Amniotic epithelial cell (primary cell): ENCODE measurements around the gene RAB34.

ENCODE experiments used
- DNase-seq: peaks from one replicate; pipeline ENCODE4 v3.0.0-alpha.2; 2010; ENCODE audit warnings: low read depth

The RAB34 gene

DNA sequence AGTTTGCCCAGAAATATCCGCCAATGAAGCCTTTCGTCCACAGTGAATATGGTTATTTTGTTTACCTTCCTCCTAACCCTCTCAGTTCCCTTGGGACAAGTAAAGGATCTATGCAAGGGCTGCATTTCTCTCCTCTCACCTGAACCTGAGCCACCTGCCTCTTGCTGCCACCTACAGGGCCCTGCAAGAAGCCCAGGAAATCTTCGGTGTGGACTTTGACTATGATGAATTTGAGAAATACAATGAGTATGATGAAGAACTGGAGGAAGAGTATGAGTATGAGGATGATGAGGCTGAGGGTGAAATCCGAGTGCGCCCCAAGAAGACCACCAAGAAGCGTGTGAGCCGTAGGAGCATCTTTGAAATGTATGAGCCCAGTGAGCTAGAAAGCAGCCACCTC lies 41.7 kb downstream of the RAB34 start:
- DNase-seq, result no peak

DNA sequence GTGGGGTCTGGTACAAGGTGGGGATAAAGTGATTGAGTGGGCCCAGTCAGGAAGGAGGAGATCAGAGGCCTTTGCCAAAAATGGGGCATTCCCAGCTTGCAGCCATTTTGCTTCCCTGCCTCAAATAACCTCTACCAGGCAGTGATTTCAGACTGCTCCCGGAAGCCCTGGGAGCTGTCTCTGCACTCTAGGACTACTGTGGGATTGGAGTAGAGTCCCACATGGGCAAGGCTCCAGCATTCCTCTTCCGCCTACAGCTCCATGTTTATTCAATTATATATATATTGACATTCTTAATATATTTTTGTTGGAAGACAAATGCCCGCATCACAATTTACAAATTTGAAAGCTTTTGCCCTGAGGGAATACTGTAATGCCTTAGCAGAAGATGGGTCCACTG lies 42.2 kb downstream of the RAB34 start:
- DNase-seq, result no peak

DNA sequence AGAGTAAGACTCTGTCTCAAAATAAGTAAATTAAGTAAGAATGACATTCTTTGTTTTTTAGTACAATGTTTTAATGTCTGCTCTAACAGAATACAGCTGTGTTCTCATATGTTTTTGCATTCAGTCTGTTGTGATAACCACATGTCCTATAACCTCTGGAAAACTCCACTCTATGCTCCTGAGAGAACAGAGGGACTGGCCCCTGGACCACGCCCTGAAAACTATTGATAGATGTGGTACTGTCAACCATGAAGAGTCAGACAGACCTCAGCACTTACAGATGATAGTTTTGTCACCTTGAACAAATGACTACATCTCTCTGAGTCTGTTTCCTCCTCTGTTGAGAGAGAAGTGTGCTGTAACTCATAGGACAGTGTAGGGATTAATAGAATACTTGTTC lies 47.8 kb downstream of the RAB34 start:
- no peak for DNase-seq

DNA sequence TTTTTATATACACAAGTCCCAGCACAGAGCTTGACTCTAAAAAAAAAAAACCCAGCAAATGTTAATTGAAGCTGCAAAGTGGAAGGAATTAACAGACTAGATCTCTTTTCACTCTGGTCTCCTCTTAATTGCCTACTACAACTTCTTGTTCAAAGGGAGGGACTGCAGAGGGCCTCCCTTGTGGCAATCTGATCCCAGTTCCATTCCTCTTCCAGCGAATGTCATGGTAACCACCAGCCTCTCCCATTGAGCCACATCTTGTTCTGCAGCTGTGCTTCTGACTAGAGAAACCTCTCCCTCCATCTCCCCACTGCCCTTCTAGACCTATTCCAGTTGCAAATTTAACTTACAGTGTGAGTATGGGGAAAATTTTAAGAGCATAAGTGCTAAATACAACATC lies 49.8 kb downstream of the RAB34 start:
- DNase-seq, result no peak

DNA sequence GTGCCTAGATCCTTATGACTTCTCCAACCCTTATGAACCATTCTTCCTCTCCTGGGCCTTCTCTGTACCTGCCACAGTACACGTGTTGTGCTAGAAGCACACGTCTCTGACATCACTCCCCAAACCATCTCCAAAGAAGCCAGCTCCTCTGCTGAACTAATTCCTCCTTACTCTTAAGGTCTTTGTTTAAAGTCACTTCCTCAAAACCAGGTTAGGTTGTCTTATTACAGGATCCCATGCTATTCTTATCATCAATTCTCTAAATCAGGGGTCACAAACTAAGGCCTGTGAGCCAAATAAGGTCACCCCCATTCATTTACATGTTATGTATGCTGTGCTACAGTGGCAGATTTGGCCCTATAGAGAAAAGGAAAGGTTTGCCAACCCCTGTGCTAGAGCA lies 51.7 kb downstream of the RAB34 start:
- DNase-seq, result no peak
